ENCODE results near the gene GRK5.

Gene GRK5

GRCh38 chr10:119498889-119499676 is 291.7 kb downstream of the GRK5 start:
- H3K27ac ChIP-seq: peak overlapping the region; percentile 33
- no peak for TF ChIP-seq CTCF (conservative IDR thresholded peaks at IDR 0.05)

- H3K27ac ChIP-seq: no peak overlapping the region; the same call in 1 of the 2 replicates
- TF ChIP-seq CTCF (conservative IDR thresholded peaks at IDR 0.05): no peak
Measured at GRCh38 chr10:119499677-119500002, 292.3 kb downstream of the GRK5 start.

- H3K27ac ChIP-seq: no peak overlapping the region
- TF ChIP-seq CTCF (conservative IDR thresholded peaks at IDR 0.05): no peak
Measured at GRCh38 chr10:119500123-119500795, 292.9 kb downstream of the GRK5 start.

GRCh38 chr10:119500821-119501220 is 293.4 kb downstream of the GRK5 start:
- no peak for TF ChIP-seq CTCF (conservative IDR thresholded peaks at IDR 0.05)
- H3K27ac ChIP-seq: no peak overlapping the region

- no peak for TF ChIP-seq CTCF (conservative IDR thresholded peaks at IDR 0.05)
- no peak overlapping the region for H3K27ac ChIP-seq
Measured at GRCh38 chr10:119501690-119502089, 294.3 kb downstream of the GRK5 start.

GRCh38 chr10:119502209-119502608 is 294.8 kb downstream of the GRK5 start:
- TF ChIP-seq CTCF (conservative IDR thresholded peaks at IDR 0.05): no peak
- no peak overlapping the region for H3K27ac ChIP-seq

GRCh38 chr10:119502618-119503155 is 295.3 kb downstream of the GRK5 start:
- TF ChIP-seq CTCF (conservative IDR thresholded peaks at IDR 0.05): no peak
- H3K27ac ChIP-seq: no peak overlapping the region
